LNCaP clone FGC (cell line): ENCODE measurements around the gene DDRGK1.

ENCODE experiments used
- DNase-seq: peaks from one replicate; pipeline ENCODE4 v3.0.0-alpha.2; 2011; ENCODE audit warnings: low read depth
- H3K4me3 ChIP-seq: 2 replicates; pipeline ENCODE4 v1.5.1; 2011; ENCODE audit warnings: mild to moderate bottlenecking, low read depth, low read length, control low read depth
- CTCF ChIP-seq: IDR thresholded peaks from 2 replicates; pipeline ENCODE4 v1.5.1; 2012; ENCODE audit warnings: mild to moderate bottlenecking; ENCODE audit not compliant: control insufficient read depth, insufficient read depth; ENCODE audit errors: extremely low read depth

The DDRGK1 gene

GRCh38 chr20:3246682-3247081, 42.2 kb upstream of the DDRGK1 start:
- no peak for TF ChIP-seq CTCF
- H3K4me3 ChIP-seq: no peak overlapping the region
- no peak for DNase-seq

- TF ChIP-seq CTCF: no peak
- H3K4me3 ChIP-seq: no peak overlapping the region
- no peak for DNase-seq
Measured at GRCh38 chr20:3245711-3246110, 41.2 kb upstream of the DDRGK1 start.

- no peak for TF ChIP-seq CTCF
- H3K4me3 ChIP-seq: no peak overlapping the region
- no peak for DNase-seq
Measured at GRCh38 chr20:3245156-3245555, 40.7 kb upstream of the DDRGK1 start.

- DNase-seq: no peak
- no peak overlapping the region for H3K4me3 ChIP-seq
- TF ChIP-seq CTCF: no peak
Measured at GRCh38 chr20:3244613-3245012, 40.1 kb upstream of the DDRGK1 start.

DNA sequence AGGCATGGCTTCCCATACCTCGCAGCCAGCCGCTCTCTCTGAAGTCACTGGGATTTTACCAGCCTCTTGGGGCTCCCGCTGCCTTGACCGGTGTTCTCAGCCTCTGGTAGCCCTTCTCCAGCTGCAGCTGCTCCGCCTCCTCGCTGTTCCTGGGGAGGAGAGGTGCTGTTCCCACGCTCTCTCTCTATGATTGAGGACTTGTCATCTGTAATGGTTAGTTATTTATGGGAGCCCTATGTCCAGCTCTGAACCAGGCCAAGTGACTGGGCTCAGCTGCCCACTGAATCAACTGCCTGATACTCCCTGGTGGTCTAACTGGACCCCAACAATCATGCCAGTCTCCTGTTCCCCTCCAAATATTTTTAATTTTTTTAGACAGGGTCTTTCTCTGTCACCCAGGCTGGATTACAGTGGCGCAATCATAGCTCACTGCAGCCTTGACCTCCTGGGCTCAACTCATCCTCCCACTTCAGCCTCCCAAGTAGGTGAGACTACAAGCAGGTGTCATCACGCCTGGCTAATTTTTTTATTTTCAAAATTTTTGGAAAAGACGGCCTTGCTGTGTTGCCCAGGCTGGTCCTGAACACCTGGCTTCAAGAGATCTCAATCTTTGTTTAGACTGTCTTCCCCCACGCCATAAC, 39.4 kb upstream of the DDRGK1 start:
- TF ChIP-seq CTCF: no peak
- no peak overlapping the region for H3K4me3 ChIP-seq
- DNase-seq: no peak

- DNase-seq: no peak
- TF ChIP-seq CTCF: no peak
Measured at GRCh38 chr20:3242172-3242692, 37.8 kb upstream of the DDRGK1 start.

More at GRCh38 chr20:3242172-3242692, 37.8 kb upstream of the DDRGK1 start:
- no peak overlapping the region for H3K4me3 ChIP-seq
